ENCODE results near the gene CIDEA.

The CIDEA gene

GRCh38 chr18:12257996-12258718 lies 4.0 kb downstream of the CIDEA start:
- Histone ChIP-seq H3K36me3 (replicated peaks) (no peaks in the 10 kb centered on the region), H3K27me3 (replicated peaks) (peaks cover 5% of the 10 kb centered on the region), H3K27ac (no peak overlapping the region), H3K4me3 (ENCODE audit: low read depth, low read length) (no peak overlapping the region)
- no peak for DNase-seq
- TF ChIP-seq, protein P1, sequence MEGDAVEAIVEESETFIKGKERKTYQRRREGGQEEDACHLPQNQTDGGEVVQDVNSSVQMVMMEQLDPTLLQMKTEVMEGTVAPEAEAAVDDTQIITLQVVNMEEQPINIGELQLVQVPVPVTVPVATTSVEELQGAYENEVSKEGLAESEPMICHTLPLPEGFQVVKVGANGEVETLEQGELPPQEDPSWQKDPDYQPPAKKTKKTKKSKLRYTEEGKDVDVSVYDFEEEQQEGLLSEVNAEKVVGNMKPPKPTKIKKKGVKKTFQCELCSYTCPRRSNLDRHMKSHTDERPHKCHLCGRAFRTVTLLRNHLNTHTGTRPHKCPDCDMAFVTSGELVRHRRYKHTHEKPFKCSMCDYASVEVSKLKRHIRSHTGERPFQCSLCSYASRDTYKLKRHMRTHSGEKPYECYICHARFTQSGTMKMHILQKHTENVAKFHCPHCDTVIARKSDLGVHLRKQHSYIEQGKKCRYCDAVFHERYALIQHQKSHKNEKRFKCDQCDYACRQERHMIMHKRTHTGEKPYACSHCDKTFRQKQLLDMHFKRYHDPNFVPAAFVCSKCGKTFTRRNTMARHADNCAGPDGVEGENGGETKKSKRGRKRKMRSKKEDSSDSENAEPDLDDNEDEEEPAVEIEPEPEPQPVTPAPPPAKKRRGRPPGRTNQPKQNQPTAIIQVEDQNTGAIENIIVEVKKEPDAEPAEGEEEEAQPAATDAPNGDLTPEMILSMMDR (IDR thresholded peaks at IDR 0.05; ENCODE audit: low read depth, low read length, missing control alignments), result no peak
- in situ Hi-C loops (cut with HindIII; ENCODE audit: low pct_ligation_motif_present, low sequenced_read_pairs), result no loop called here

- TF ChIP-seq, protein P1 (IDR thresholded peaks at IDR 0.05; ENCODE audit: low read depth, low read length, missing control alignments), result no peak
- Histone ChIP-seq H3K36me3 (replicated peaks) (no peaks in the 10 kb centered on the region), H3K27me3 (replicated peaks) (no peaks in the 10 kb centered on the region), H3K4me3 (ENCODE audit: low read depth, low read length) (no peak overlapping the region), H3K27ac (no peak overlapping the region)
- in situ Hi-C loops (cut with HindIII; ENCODE audit: low pct_ligation_motif_present, low sequenced_read_pairs), result no loop called here
- DNase-seq, result no peak
These were observed 4.9 kb downstream of the CIDEA start for GRCh38 chr18:12258719-12259705.

DNA sequence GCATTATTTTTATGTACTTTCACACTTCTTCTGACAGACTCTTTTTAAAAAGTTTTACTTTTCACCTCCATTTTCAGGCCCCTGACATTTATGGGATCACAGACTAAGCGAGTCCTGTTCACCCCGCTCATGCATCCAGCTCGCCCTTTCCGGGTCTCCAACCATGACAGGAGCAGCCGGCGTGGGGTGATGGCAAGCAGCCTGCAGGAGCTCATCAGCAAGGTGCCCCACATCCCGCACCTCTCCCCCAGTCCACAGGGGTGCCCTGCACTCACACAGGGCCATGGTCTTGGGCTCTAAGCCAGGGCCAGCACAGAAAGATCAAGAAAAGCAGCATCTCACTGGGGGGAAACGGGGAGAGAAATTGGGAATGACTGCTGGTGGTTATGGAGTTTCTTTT lies 8.6 kb downstream of the CIDEA start:
- DNase-seq, result no peak
- Histone ChIP-seq H3K27me3 (replicated peaks) (no peaks in the 10 kb centered on the region), H3K36me3 (replicated peaks) (no peaks in the 10 kb centered on the region), H3K27ac (no peak overlapping the region), H3K4me3 (ENCODE audit: low read depth, low read length) (no peak overlapping the region)
- in situ Hi-C loops (cut with HindIII; ENCODE audit: low pct_ligation_motif_present, low sequenced_read_pairs), result no loop called here
- TF ChIP-seq, protein P1 (IDR thresholded peaks at IDR 0.05; ENCODE audit: low read depth, low read length, missing control alignments), result no peak

- Histone ChIP-seq H3K27me3 (replicated peaks) (no peaks in the 10 kb centered on the region), H3K36me3 (replicated peaks) (no peaks in the 10 kb centered on the region), H3K27ac (no peak overlapping the region), H3K4me3 (ENCODE audit: low read depth, low read length) (no peak overlapping the region)
- no peak for DNase-seq
- in situ Hi-C loops (cut with HindIII; ENCODE audit: low pct_ligation_motif_present, low sequenced_read_pairs), result no loop called here
- TF ChIP-seq, protein P1 (IDR thresholded peaks at IDR 0.05; ENCODE audit: low read depth, low read length, missing control alignments), result no peak
These were observed 10.7 kb downstream of the CIDEA start for GRCh38 chr18:12264864-12265263.

DNA sequence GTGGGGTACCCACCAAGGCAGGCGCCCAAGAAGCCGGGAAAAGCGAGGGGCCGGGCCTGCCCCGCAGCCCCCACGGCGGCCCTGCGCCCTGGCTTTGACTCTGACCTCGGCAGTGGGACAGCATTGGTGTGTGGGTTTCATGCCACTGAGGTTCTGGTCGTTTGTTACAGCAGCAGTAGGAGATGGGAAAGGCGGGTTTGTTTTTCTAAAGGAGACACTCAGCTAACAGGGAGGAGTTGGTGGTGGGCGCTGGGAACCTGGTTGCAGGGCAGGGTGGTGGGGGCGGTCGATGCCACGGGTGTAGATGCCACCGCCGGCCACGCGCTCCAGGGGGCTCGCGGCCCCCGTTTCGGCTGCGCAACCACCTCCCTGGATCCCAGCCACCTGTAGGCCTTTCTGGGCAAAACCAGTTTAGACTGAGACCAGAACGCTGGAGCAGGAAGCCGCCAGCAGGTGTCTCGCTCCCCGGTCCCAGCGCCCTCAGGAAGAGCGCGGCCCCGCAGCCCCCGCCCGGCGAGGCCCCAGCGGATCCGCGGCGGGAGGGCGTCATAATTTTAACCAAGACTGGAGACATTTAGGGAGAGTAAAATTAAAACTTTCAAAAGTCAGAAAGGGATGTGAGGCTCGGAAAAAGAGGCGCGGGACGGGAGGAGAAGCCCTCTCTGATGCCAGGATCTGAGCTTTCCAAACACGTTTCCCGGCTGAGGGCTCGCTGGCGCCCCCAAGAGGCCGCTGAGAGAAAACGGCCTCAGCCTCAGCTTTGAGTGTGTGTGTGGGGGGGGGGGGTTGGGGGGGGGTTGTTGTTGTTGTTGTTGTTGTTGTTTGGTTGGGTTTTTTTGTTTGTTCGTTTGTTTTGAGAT lies 17.4 kb downstream of the CIDEA start:
- in situ Hi-C loops (cut with HindIII; ENCODE audit: low pct_ligation_motif_present, low sequenced_read_pairs), result no loop called here
- no peaks in the 10 kb centered on the region for H3K27me3 ChIP-seq (replicated peaks)
- peak; percentile 60 for DNase-seq
- H3K4me3 ChIP-seq (ENCODE audit: low read depth, low read length), result peak overlapping the region; percentile 40
- H3K36me3 ChIP-seq (replicated peaks), result no peaks in the 10 kb centered on the region
- H3K27ac ChIP-seq, result peak overlapping the region; percentile 54
- TF ChIP-seq, protein P1 (IDR thresholded peaks at IDR 0.05; ENCODE audit: low read depth, low read length, missing control alignments), result peak; percentile 68

Measured in brain microvascular endothelial cell (primary cell).